OCI-LY3 (cell line): Measurements from ENCODE around the gene PKN2.

Source experiments
- H2AFZ ChIP-seq: fragments of 200-600, 300-600 bp; shearing (Covaris generic); 2 replicates; pipeline ENCODE4 v1.6.0; 2014; ENCODE audit warnings: antibody characterized with exemption, low read depth, low read length
- H3K27ac ChIP-seq: fragments of 200-600, 300-600 bp; sonication (generic); 2 replicates; pipeline ENCODE4 v1.5.1; 2014; ENCODE audit warnings: mild to moderate bottlenecking, low read length, moderate library complexity, mixed read lengths
- H3K27me3 ChIP-seq: fragments of 200-600, 300-600 bp; sonication (generic); 2 replicates; pipeline ENCODE4 v1.6.1; 2014; ENCODE audit warnings: low read depth, low read length, mixed read lengths
- H3K36me3 ChIP-seq: fragments of 200-600, 300-600 bp; sonication (generic); replicated peaks from 2 replicates; pipeline ENCODE3; 2014; ENCODE audit warnings: low read depth, low read length, mixed read lengths
- H3K4me1 ChIP-seq: fragments of 300-600, 200-600 bp; sonication (generic); 2 replicates; pipeline ENCODE4 v1.6.1; 2014; ENCODE audit warnings: low read length, mixed read lengths
- H3K4me2 ChIP-seq: fragments of 200-600, 300-600 bp; sonication (generic); 2 replicates; pipeline ENCODE4 v1.6.1; 2014; ENCODE audit warnings: low read length, mixed read lengths
- H3K4me3 ChIP-seq: fragments of 300-600, 200-600 bp; sonication (generic); 2 replicates; pipeline ENCODE4 v1.5.1; 2014; ENCODE audit warnings: antibody characterized with exemption, mild to moderate bottlenecking, low read length, moderate library complexity
- H3K79me2 ChIP-seq: fragments of 300-600, 200-600 bp; shearing (Covaris generic); 2 replicates; pipeline ENCODE4 v1.6.1; 2014; ENCODE audit warnings: mild to moderate bottlenecking, low read length, mixed read lengths
- H3K9ac ChIP-seq: fragments of 300-600, 200-600 bp; shearing (Covaris generic); 2 replicates; pipeline ENCODE4 v1.6.0; 2014; ENCODE audit warnings: mild to moderate bottlenecking, low read length, moderate library complexity
- H3K9me3 ChIP-seq: fragments of 200-600, 300-600 bp; shearing (Covaris generic); 2 replicates; pipeline ENCODE4 v1.6.1; 2014; ENCODE audit warnings: low read length, mixed read lengths; ENCODE audit not compliant: insufficient read depth
- H4K20me1 ChIP-seq: fragments of 200-600, 300-600 bp; sonication (generic); 2 replicates; pipeline ENCODE4 v1.6.1; 2016; ENCODE audit warnings: low read length, mixed read lengths; ENCODE audit not compliant: insufficient read depth
- CTCF ChIP-seq: fragments of 200-600, 300-600 bp; sonication (generic); IDR thresholded peaks from 2 replicates; pipeline ENCODE4 v1.5.1; 2014; ENCODE audit warnings: antibody characterized with exemption, low read length, low read depth
- EZH2phosphoT487 ChIP-seq: fragments of 200-600 bp; shearing (Covaris generic); IDR thresholded peaks from 2 replicates; pipeline ENCODE4 v1.6.1; 2018; ENCODE audit warnings: antibody characterized with exemption, mixed run types, low read depth

The PKN2 gene

GRCh38 chr1:88873737-88874349 is 189.8 kb downstream of the PKN2 start:
- Histone ChIP-seq H3K27me3 (no peaks in the 10 kb centered on the region), H3K4me1 (no peaks in the 10 kb centered on the region), H3K4me3 (no peak overlapping the region), H2AFZ (no peak overlapping the region), H3K9ac (no peak overlapping the region), H3K79me2 (peaks cover 39% of the 10 kb centered on the region), H3K27ac (no peak overlapping the region), H3K36me3 (no peaks in the 10 kb centered on the region), H4K20me1 (0 out of 2 replicates have a peak, but pooled peaks cover 19% of the 10 kb centered on the region), H3K9me3 (no peaks in the 10 kb centered on the region), H3K4me2 (no peak overlapping the region)
- no peak for TF ChIP-seq EZH2phosphoT487
- TF ChIP-seq CTCF, result no peak

GRCh38 chr1:88875595-88875994 is 191.5 kb downstream of the PKN2 start:
- no peak overlapping the region for H3K9ac ChIP-seq
- TF ChIP-seq EZH2phosphoT487, result no peak
- no peak for TF ChIP-seq CTCF
- H3K4me2 ChIP-seq, result no peak overlapping the region
- no peak overlapping the region for H2AFZ ChIP-seq
- H3K79me2 ChIP-seq, result peaks cover 41% of the 10 kb centered on the region
- peaks cover 6% of the 10 kb centered on the region; the same call in 1 of the 2 replicates for H3K4me1 ChIP-seq
- no peaks in the 10 kb centered on the region for H3K27me3 ChIP-seq
- no peaks in the 10 kb centered on the region for H3K9me3 ChIP-seq
- H4K20me1 ChIP-seq, result 0 out of 2 replicates have a peak, but pooled peaks cover 19% of the 10 kb centered on the region
- no peak overlapping the region for H3K4me3 ChIP-seq
- no peaks in the 10 kb centered on the region for H3K36me3 ChIP-seq
- no peak overlapping the region for H3K27ac ChIP-seq

GRCh38 chr1:88876573-88877365 is 192.7 kb downstream of the PKN2 start:
- no peak overlapping the region for H2AFZ ChIP-seq
- 0 out of 2 replicates have a peak, but pooled peaks cover 19% of the 10 kb centered on the region for H4K20me1 ChIP-seq
- H3K27ac ChIP-seq, result no peak overlapping the region
- no peak overlapping the region for H3K4me3 ChIP-seq
- TF ChIP-seq CTCF (no peak), EZH2phosphoT487 (no peak)
- no peaks in the 10 kb centered on the region for H3K9me3 ChIP-seq
- no peak overlapping the region for H3K4me2 ChIP-seq
- H3K79me2 ChIP-seq, result peaks cover 47% of the 10 kb centered on the region
- H3K4me1 ChIP-seq, result peaks cover 7% of the 10 kb centered on the region; the same call in 1 of the 2 replicates
- H3K9ac ChIP-seq, result no peak overlapping the region
- H3K27me3 ChIP-seq, result no peaks in the 10 kb centered on the region
- no peaks in the 10 kb centered on the region for H3K36me3 ChIP-seq

GRCh38 chr1:88877382-88877825 is 193.3 kb downstream of the PKN2 start:
- Histone ChIP-seq H4K20me1 (0 out of 2 replicates have a peak, but pooled peaks cover 19% of the 10 kb centered on the region), H3K27me3 (no peaks in the 10 kb centered on the region), H3K9me3 (no peaks in the 10 kb centered on the region), H3K27ac (no peak overlapping the region), H3K4me2 (no peak overlapping the region), H3K9ac (no peak overlapping the region), H3K79me2 (peaks cover 47% of the 10 kb centered on the region), H3K4me1 (peaks cover 7% of the 10 kb centered on the region; the same call in 1 of the 2 replicates), H2AFZ (no peak overlapping the region), H3K36me3 (no peaks in the 10 kb centered on the region), H3K4me3 (no peak overlapping the region)
- TF ChIP-seq CTCF (peak; percentile 60), EZH2phosphoT487 (no peak)
